Measurements from ENCODE around the gene CARS2. TPM values are rescaled to one million over a fixed set of nuclear protein-coding genes. Genes with fewer than 3 reads are reported as not detected.

The CARS2 gene
- total and polyA plus RNA-seq, 2 donors (not counting 3 experiments of a cell fraction or from before 2014, with no cell fraction given) = 42.0 to 51.2 TPM

- intact Hi-C loops (cut with micrococcal nuclease) = no loop called here
- Histone ChIP-seq H3K27me3 (ENCODE audit: control insufficient read depth in 2 of 2, insufficient read depth in 2 of 2, low read length in 2 of 2) (peaks cover 4 to 7% of the 10 kb centered on the region in 2 experiments), H3K9ac (replicated peaks; ENCODE audit: extremely low read depth, insufficient read depth, low read length) (no peak overlapping the region), H3K36me3 (ENCODE audit: control insufficient read depth in 2 of 2, extremely low read depth in 1 of 2, insufficient read depth in 2 of 2, low read length in 2 of 2) (no peaks in the 10 kb centered on the region), H3K9me3 (replicated peaks; ENCODE audit: control insufficient read depth, insufficient read depth, low read length) (no peaks in the 10 kb centered on the region), H3K4me1 (ENCODE audit: control insufficient read depth, extremely low read depth, insufficient read depth, low read length) (no peaks in the 10 kb centered on the region), H3K79me2 (ENCODE audit: control insufficient read depth, insufficient read depth, low read length) (no peaks in the 10 kb centered on the region), H2AFZ (ENCODE audit: low read depth, low read length) (no peak overlapping the region), H3K27ac (ENCODE audit: insufficient read depth, low read depth, low read length) (no peak overlapping the region), H3K4me2 (ENCODE audit: insufficient read depth, low read length) (no peak overlapping the region), H3K4me3 (replicated peaks in 1 of 3; ENCODE audit: insufficient read depth in 1 of 3, low read depth in 1 of 3, low read length in 3 of 3) (no peak overlapping the region), H4K20me1 (replicated peaks; ENCODE audit: control insufficient read depth, extremely low read depth, insufficient read depth, low read length) (no peaks in the 10 kb centered on the region), H3K9me1 (replicated peaks; ENCODE audit: control insufficient read depth, extremely low read depth, insufficient read depth, low read length) (no peaks in the 10 kb centered on the region)
- dilution Hi-C loops (cut with MboI; ENCODE audit: extremely low pct_ligation_motif_present, low sequenced_read_pairs) = no loop called here
- POLR2A ChIA-PET = no interaction called here
- BruUV-seq (replicated peaks) = no TSS peak
- no peak for FAIRE-seq
- no peak for DNase-seq (ENCODE audit: low read depth, low spot score)
- TF ChIP-seq JUN (IDR thresholded peaks at IDR 0.05; ENCODE audit: borderline replicate concordance, insufficient read depth, insufficient read length, low read depth) (no peak), EZH2 (IDR thresholded peaks at IDR 0.05; ENCODE audit: borderline replicate concordance, low read depth, low read length, severe bottlenecking) (no peak), MYC (IDR thresholded peaks at IDR 0.05; ENCODE audit: low read depth, low read length) (no peak), POLR2A (IDR thresholded peaks at IDR 0.05; ENCODE audit: low read depth, low read length) (no peak), FOS (IDR thresholded peaks at IDR 0.05; ENCODE audit: borderline replicate concordance, insufficient read depth, low read length) (no peak), GATA2 (IDR thresholded peaks at IDR 0.05; ENCODE audit: insufficient read depth, insufficient read length, low read depth, low read length) (no peak), CTCF (IDR thresholded peaks at IDR 0.05; ENCODE audit: extremely low read depth in 1 of 2, insufficient read depth in 1 of 2, low read depth in 1 of 2, low read length in 2 of 2) (no peak), POLR2AphosphoS5 (IDR thresholded peaks at IDR 0.05; ENCODE audit: insufficient read depth, low read depth, low read length) (no peak)
- TF ChIP-seq, protein P1, sequence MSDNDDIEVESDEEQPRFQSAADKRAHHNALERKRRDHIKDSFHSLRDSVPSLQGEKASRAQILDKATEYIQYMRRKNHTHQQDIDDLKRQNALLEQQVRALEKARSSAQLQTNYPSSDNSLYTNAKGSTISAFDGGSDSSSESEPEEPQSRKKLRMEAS (IDR thresholded peaks at IDR 0.05; ENCODE audit: insufficient read depth, insufficient read length) = no peak
- CTCF ChIA-PET = interaction anchor here (0.9 to 1.6 kb wide), 4 partner anchors 17 to 222 kb away, joined by 3 to 5 read pairs (median 3); partner anchors contain the start of gene NAXD
Measured at GRCh38 chr13:110597041-110597689, 108.8 kb downstream of the CARS2 start.
